Liver (tissue), 9 donors: Measurements from ENCODE around the gene EXOC7. TPM values are rescaled to one million over a fixed set of nuclear protein-coding genes. Genes with fewer than 3 reads are reported as not detected.

ENCODE experiments used
- DNase-seq: peaks from one replicate; pipeline ENCODE4 v3.0.0-alpha.2; 2017; ENCODE audit warnings: low spot score
- H3K27ac ChIP-seq, 2 donors: one replicate each; pipeline ENCODE4 v1.7.0; 2013; ENCODE audit warnings: inconsistent platforms in 2 of 2, low read length in 2 of 2, control low read depth in 1 of 2, low read depth in 1 of 2, mild to moderate bottlenecking in 1 of 2
- H3K27me3 ChIP-seq, 4 donors: one replicate each; pipeline versions ENCODE4 v1.6.1 to v1.7.0; 2013; ENCODE audit warnings: low read length in 3 of 4, inconsistent platforms in 1 of 4, mild to moderate bottlenecking in 1 of 4, moderate library complexity in 1 of 4; ENCODE audit not compliant: control insufficient read depth in 4 of 4, insufficient read depth in 4 of 4
- H3K36me3 ChIP-seq, 4 donors: one replicate each; pipeline versions ENCODE4 v1.6.1 to v1.7.0; 2013; ENCODE audit warnings: low read length in 3 of 4, mild to moderate bottlenecking in 3 of 4, low read depth in 1 of 4, moderate library complexity in 1 of 4; ENCODE audit not compliant: control insufficient read depth in 4 of 4, insufficient read depth in 3 of 4
- H3K4me1 ChIP-seq, 4 donors: one replicate each; pipeline versions ENCODE4 v1.6.1 to v1.7.0; 2013; ENCODE audit warnings: low read length in 3 of 4, mild to moderate bottlenecking in 3 of 4, moderate library complexity in 1 of 4; ENCODE audit not compliant: control insufficient read depth in 4 of 4, insufficient read depth in 4 of 4
- H3K4me3 ChIP-seq, 3 donors: one replicate each; pipeline versions ENCODE4 v1.6.1 to v1.7.0; 2013; ENCODE audit warnings: low read length in 3 of 3, control low read depth in 1 of 3, low read depth in 1 of 3, mild to moderate bottlenecking in 1 of 3
- H3K9ac ChIP-seq, 2 donors: one replicate each; pipeline ENCODE4 v1.7.0; 2013; ENCODE audit warnings: low read length in 2 of 2, mild to moderate bottlenecking in 2 of 2, moderate library complexity in 2 of 2, control low read depth in 1 of 2, low read depth in 1 of 2
- H3K9me3 ChIP-seq, 4 donors: one replicate each; pipeline versions ENCODE4 v1.6.1 to v1.7.0; 2013; ENCODE audit warnings: low read length in 3 of 4; ENCODE audit not compliant: control insufficient read depth in 4 of 4
- EGR1 ChIP-seq, 2 donors: IDR thresholded peaks; 2 replicates each; pipeline ENCODE4 v1.6.1; 2016 to 2018; ENCODE audit warnings: antibody characterized with exemption in 2 of 2, low read depth in 2 of 2
- FOXA1 ChIP-seq: IDR thresholded peaks from 2 replicates; pipeline ENCODE4 v1.6.1; 2016; ENCODE audit warnings: antibody characterized with exemption
- FOXA2 ChIP-seq: IDR thresholded peaks from 2 replicates; pipeline ENCODE4 v1.6.1; 2016; ENCODE audit warnings: antibody characterized with exemption
- GABPA ChIP-seq, 2 donors: IDR thresholded peaks in 1 of 2; conservative IDR thresholded peaks in 1 of 2; 2 replicates each; pipeline ENCODE4 v1.6.1; 2016; ENCODE audit warnings: antibody characterized with exemption in 2 of 2, mild to moderate bottlenecking in 1 of 2, moderate library complexity in 1 of 2
- HNF4A ChIP-seq, 2 donors: conservative IDR thresholded peaks; 2 replicates each; pipeline ENCODE4 v1.6.1; 2016; ENCODE audit warnings: antibody characterized with exemption in 2 of 2, mild to moderate bottlenecking in 2 of 2
- HNF4G ChIP-seq: IDR thresholded peaks from 2 replicates; pipeline ENCODE4 v1.6.1; 2016; ENCODE audit warnings: antibody characterized with exemption
- JUND ChIP-seq, 2 donors: IDR thresholded peaks; 2 replicates each; pipeline ENCODE4 v1.6.1; 2016; ENCODE audit warnings: antibody characterized with exemption in 2 of 2
- NR2F2 ChIP-seq: IDR thresholded peaks from 2 replicates; pipeline ENCODE4 v1.6.1; 2016; ENCODE audit warnings: antibody characterized with exemption
- RAD21 ChIP-seq, 2 donors: IDR thresholded peaks; 2 replicates each; pipeline ENCODE4 v1.6.1; 2016; ENCODE audit warnings: antibody characterized with exemption in 2 of 2, mild to moderate bottlenecking in 2 of 2
- RXRA ChIP-seq, 2 donors: IDR thresholded peaks; 2 replicates each; pipeline ENCODE4 v1.6.1; 2017 to 2018; ENCODE audit warnings: antibody characterized with exemption in 2 of 2, mild to moderate bottlenecking in 1 of 2
- SP1 ChIP-seq: IDR thresholded peaks from 2 replicates; pipeline ENCODE4 v1.6.1; 2018; ENCODE audit warnings: antibody characterized with exemption, mild to moderate bottlenecking
- TAF1 ChIP-seq: conservative IDR thresholded peaks from 2 replicates; pipeline ENCODE4 v1.6.1; 2016; ENCODE audit warnings: antibody characterized with exemption, mild to moderate bottlenecking
- YY1 ChIP-seq: IDR thresholded peaks from 2 replicates; pipeline ENCODE4 v1.6.1; 2016; ENCODE audit warnings: antibody characterized with exemption, mild to moderate bottlenecking
- WGBS: extraction: QIAGEN DNeasy Blood & Tissue Kit; methylation state at CpG from one replicate; pipeline ENCODE4 v1.1.7; 2013; 5-methylcytosine and 5-hydroxymethylcytosine counted together
- polyA plus RNA-seq, 2 donors: library from polyadenylated mRNA; stranded (reverse) in 1 of 2; unstranded in 1 of 2; fragments of 200-250 nt in 1 of 2; fragments of >200 nt in 1 of 2; fragmentation: Nextera tagmentation in 1 of 2; extraction: Ambion mirVana in 1 of 2; gene quantifications; one replicate each; pipeline versions ENCODE4 v1.2.1 to v1.2.3, GENCODE V29; 2013 to 2015
- total RNA-seq, 2 donors: library from RNA; depleted of rRNA; stranded (reverse); fragments of >200 nt; gene quantifications; one replicate each; pipeline ENCODE4 v1.2.3, GENCODE V29; 2014
- TF ChIP-seq, protein P1 (sequence below): IDR thresholded peaks from 2 replicates; pipeline ENCODE4 v1.6.1; 2016; ENCODE audit warnings: antibody characterized with exemption
- TF ChIP-seq, protein P2 (sequence below): IDR thresholded peaks from 2 replicates; pipeline ENCODE4 v1.6.1; 2016; ENCODE audit warnings: antibody characterized with exemption
- TF ChIP-seq, protein P3 (sequence below): fragments of 150-350 bp; IDR thresholded peaks from 2 replicates; pipeline ENCODE4 v1.5.1; 2017; ENCODE audit warnings: improper control_type of control experiment, low read depth, low read length; ENCODE audit not compliant: missing input control
- TF ChIP-seq, protein P4 (sequence below): IDR thresholded peaks from 2 replicates; pipeline ENCODE4 v1.6.1; 2016; ENCODE audit warnings: antibody characterized with exemption, mild to moderate bottlenecking
- donor health status: healthy.
- donor health status: healthy.
- donor health status: healthy.
- donor health status: healthy.
- donor health status: healthy.

Gene EXOC7
- total and polyA plus RNA-seq, 4 donors: 28.0 to 64.8 (median 38.2) TPM

DNA sequence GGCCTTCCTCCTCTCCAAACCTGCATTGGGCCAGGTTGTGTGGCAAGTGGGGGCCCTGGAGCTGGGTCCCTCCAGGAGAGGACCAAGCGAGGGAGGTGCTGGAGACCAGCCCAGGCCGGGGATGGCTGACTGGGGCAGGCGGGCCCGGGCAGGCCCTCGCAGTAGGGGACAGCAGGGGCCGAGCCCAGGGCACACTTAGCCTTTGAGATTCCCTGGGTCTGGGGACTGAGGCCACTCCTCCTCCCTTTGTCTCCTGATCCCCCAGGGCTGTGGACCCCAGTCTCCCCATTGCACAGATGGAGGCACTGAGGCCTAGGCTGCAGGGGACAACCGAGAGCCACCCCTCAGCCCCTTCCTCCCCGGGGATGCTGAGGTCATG, 32.2 kb upstream of the EXOC7 start:
- no peak overlapping the region for H3K4me3 ChIP-seq
- H3K9ac ChIP-seq: no peak overlapping the region
- H3K9me3 ChIP-seq: no peaks in the 10 kb centered on the region
- H3K27ac ChIP-seq: no peak overlapping the region
- no peak for DNase-seq
- H3K4me1 ChIP-seq: peaks cover 0 to 8% (median 3%) of the 10 kb centered on the region in 4 donors
- WGBS: 90% methylated on average over 8 of the region's 8 CpGs
- H3K27me3 ChIP-seq: peaks cover 0 to 3% (median 1%) of the 10 kb centered on the region in 4 donors
- TF ChIP-seq, protein P1, sequence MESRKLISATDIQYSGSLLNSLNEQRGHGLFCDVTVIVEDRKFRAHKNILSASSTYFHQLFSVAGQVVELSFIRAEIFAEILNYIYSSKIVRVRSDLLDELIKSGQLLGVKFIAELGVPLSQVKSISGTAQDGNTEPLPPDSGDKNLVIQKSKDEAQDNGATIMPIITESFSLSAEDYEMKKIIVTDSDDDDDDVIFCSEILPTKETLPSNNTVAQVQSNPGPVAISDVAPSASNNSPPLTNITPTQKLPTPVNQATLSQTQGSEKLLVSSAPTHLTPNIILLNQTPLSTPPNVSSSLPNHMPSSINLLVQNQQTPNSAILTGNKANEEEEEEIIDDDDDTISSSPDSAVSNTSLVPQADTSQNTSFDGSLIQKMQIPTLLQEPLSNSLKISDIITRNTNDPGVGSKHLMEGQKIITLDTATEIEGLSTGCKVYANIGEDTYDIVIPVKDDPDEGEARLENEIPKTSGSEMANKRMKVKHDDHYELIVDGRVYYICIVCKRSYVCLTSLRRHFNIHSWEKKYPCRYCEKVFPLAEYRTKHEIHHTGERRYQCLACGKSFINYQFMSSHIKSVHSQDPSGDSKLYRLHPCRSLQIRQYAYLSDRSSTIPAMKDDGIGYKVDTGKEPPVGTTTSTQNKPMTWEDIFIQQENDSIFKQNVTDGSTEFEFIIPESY: no peak
- no peaks in the 10 kb centered on the region for H3K36me3 ChIP-seq

DNA sequence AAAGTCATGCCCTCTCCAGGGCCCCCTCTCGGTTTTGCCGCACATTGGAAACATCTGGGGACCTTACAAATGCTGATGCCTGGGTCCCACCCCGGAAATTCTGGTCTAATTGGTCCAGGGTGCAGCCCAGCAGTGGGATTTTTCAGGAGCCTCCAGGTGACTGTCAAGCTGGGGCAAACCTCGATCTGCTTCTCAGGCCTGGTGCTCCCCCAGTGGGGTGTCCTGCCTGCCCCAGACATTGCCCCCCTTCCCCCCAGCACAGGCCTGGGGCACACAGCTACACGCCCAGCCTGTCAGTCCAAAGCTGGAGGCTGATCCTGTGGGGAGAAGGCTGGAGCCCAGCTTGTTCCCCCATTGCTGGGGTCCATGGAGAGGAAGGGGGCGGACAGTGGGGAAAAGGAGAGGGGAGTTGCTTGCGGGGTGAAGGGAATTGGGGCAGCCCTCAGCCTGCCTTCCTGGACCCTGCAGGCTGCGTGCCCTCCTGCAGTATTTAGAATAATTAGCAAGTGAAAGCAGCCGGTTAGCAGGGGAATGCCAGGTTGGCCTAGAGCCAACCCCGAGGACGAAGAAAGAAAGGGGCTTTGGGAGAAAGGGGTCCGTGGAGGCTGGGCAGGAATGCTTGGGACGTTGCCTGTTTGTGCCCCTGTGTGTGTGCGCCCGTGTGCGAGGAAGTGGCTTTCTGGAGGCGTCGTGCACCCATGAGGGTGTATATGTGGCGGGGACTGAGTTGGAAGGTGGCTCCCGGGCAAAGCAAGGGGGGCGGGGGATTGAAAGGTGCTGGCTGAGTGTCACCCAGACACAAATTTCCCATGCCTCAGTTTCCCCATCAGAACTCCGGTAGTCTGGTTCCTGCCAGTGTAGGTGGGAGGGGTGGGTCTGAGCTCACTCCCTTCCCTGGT, 31.6 kb upstream of the EXOC7 start:
- Histone ChIP-seq H3K27ac (no peak overlapping the region), H3K36me3 (no peaks in the 10 kb centered on the region), H3K4me3 (no peak overlapping the region), H3K4me1 (peaks cover 0 to 5% (median 1%) of the 10 kb centered on the region in 4 donors), H3K9me3 (no peaks in the 10 kb centered on the region), H3K9ac (no peak overlapping the region), H3K27me3 (peaks cover 0 to 3% (median 1%) of the 10 kb centered on the region in 4 donors)
- DNase-seq: no peak
- WGBS: 73% methylated on average over 22 of the region's 22 CpGs
- no peak for TF ChIP-seq SP1
- no peak for TF ChIP-seq NR2F2
- no peak for TF ChIP-seq FOXA1
- TF ChIP-seq RXRA (IDR thresholded peaks at IDR 0.05): no peak
- TF ChIP-seq JUND (IDR thresholded peaks at IDR 0.05): no peak

DNA sequence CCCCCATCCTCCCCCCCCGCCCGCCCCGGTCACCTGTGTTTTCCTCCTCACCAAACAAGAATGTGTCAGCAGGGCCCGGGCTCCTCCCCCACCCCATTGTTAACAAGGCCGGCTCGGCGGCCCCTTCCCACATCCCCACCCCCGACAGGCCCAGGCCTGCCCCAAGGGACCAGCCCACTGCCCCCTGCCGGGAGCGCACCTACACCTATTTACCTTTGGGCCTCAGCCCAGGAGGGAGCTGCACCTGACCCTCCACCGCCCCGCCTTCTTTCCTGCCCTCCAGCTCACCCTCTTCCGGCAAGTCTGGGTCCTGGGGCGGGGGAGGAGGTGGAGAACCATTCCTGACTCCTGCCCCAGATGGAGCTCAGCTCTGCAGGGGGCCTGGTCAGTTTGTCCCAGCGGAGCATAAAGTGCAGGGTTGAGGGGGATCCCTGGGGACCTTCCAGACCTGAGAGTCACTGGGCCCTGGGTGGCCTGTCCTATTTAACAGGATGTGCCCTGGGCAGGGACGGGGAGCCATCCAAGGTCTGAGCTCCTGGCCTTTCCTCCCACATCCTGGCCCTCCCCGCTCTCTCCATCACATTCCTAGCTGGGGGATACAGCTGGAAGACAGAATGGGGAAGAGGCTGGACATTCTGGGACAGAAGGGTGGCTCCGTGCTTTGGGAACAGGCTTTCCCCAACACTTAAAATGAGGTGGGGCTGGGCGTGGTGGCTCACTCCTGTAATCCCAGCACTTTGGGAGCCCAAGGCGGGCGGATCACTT, 29.2 kb upstream of the EXOC7 start:
- 54% methylated on average over 21 of the region's 21 CpGs for WGBS
- no peak for DNase-seq
- H3K36me3 ChIP-seq: no peaks in the 10 kb centered on the region
- H3K27me3 ChIP-seq: no peaks in the 10 kb centered on the region
- H3K9me3 ChIP-seq: no peaks in the 10 kb centered on the region
- no peak overlapping the region for H3K9ac ChIP-seq
- no peak overlapping the region for H3K27ac ChIP-seq
- H3K4me1 ChIP-seq: no peaks in the 10 kb centered on the region
- no peak overlapping the region for H3K4me3 ChIP-seq
- no peak for TF ChIP-seq FOXA1
- no peak for TF ChIP-seq EGR1 (IDR thresholded peaks at IDR 0.05; ENCODE audit: low read depth in 2 of 2)
- TF ChIP-seq NR2F2: no peak
- TF ChIP-seq FOXA2: no peak
- no peak for TF ChIP-seq JUND (IDR thresholded peaks at IDR 0.05)
- TF ChIP-seq, protein P2, sequence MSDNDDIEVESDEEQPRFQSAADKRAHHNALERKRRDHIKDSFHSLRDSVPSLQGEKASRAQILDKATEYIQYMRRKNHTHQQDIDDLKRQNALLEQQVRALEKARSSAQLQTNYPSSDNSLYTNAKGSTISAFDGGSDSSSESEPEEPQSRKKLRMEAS: no peak
- no peak for TF ChIP-seq HNF4G
- no peak for TF ChIP-seq YY1
- TF ChIP-seq RXRA (IDR thresholded peaks at IDR 0.05): no peak
- TF ChIP-seq HNF4A (conservative IDR thresholded peaks at IDR 0.05): no peak
- TF ChIP-seq SP1: no peak
- no peak for TF ChIP-seq GABPA (IDR thresholded peaks at IDR 0.05 in 1 of 2, conservative IDR thresholded peaks at IDR 0.05 in 1 of 2)
- TF ChIP-seq RAD21 (IDR thresholded peaks at IDR 0.05): no peak
- TF ChIP-seq, protein P3, sequence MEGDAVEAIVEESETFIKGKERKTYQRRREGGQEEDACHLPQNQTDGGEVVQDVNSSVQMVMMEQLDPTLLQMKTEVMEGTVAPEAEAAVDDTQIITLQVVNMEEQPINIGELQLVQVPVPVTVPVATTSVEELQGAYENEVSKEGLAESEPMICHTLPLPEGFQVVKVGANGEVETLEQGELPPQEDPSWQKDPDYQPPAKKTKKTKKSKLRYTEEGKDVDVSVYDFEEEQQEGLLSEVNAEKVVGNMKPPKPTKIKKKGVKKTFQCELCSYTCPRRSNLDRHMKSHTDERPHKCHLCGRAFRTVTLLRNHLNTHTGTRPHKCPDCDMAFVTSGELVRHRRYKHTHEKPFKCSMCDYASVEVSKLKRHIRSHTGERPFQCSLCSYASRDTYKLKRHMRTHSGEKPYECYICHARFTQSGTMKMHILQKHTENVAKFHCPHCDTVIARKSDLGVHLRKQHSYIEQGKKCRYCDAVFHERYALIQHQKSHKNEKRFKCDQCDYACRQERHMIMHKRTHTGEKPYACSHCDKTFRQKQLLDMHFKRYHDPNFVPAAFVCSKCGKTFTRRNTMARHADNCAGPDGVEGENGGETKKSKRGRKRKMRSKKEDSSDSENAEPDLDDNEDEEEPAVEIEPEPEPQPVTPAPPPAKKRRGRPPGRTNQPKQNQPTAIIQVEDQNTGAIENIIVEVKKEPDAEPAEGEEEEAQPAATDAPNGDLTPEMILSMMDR: no peak
- TF ChIP-seq, protein P4, sequence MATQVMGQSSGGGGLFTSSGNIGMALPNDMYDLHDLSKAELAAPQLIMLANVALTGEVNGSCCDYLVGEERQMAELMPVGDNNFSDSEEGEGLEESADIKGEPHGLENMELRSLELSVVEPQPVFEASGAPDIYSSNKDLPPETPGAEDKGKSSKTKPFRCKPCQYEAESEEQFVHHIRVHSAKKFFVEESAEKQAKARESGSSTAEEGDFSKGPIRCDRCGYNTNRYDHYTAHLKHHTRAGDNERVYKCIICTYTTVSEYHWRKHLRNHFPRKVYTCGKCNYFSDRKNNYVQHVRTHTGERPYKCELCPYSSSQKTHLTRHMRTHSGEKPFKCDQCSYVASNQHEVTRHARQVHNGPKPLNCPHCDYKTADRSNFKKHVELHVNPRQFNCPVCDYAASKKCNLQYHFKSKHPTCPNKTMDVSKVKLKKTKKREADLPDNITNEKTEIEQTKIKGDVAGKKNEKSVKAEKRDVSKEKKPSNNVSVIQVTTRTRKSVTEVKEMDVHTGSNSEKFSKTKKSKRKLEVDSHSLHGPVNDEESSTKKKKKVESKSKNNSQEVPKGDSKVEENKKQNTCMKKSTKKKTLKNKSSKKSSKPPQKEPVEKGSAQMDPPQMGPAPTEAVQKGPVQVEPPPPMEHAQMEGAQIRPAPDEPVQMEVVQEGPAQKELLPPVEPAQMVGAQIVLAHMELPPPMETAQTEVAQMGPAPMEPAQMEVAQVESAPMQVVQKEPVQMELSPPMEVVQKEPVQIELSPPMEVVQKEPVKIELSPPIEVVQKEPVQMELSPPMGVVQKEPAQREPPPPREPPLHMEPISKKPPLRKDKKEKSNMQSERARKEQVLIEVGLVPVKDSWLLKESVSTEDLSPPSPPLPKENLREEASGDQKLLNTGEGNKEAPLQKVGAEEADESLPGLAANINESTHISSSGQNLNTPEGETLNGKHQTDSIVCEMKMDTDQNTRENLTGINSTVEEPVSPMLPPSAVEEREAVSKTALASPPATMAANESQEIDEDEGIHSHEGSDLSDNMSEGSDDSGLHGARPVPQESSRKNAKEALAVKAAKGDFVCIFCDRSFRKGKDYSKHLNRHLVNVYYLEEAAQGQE: no peak
- no peak for TF ChIP-seq TAF1
